NCI-H2081 treated with DMSO at 0.1 percent for 48 hours (cell line): ENCODE measurements around the gene GPR42.
"Not testable (repeated sequence)": the region's sequence is repeated elsewhere in the genome, so short reads cannot be mapped to it uniquely, and the experiment has no call there.

Source experiments
- DNase-seq: peaks from one replicate; lab custom pipeline; 2025; lab: John Stamatoyannopoulos, UW

GPR42 gene

GRCh38 chr19:35363711-35364425 lies 7.0 kb upstream of the GPR42 start:
- DNase-seq, result no peak

- DNase-seq, result no peak
Measured at GRCh38 chr19:35365303-35365702, 5.6 kb upstream of the GPR42 start.

GRCh38 chr19:35368378-35368777 lies 2.5 kb upstream of the GPR42 start:
- no peak for DNase-seq

GRCh38 chr19:35369522-35369921 lies 1.3 kb upstream of the GPR42 start:
- DNase-seq, result no peak

GRCh38 chr19:35373492-35373891 lies 2.6 kb downstream of the GPR42 start:
- DNase-seq, result no peak

GRCh38 chr19:35374031-35374430 lies 3.2 kb downstream of the GPR42 start:
- not testable (repeated sequence) for DNase-seq

GRCh38 chr19:35375505-35376307 lies 4.8 kb downstream of the GPR42 start:
- no peak for DNase-seq

GRCh38 chr19:35377656-35378055 lies 6.8 kb downstream of the GPR42 start:
- no peak for DNase-seq

GRCh38 chr19:35378356-35378755 lies 7.5 kb downstream of the GPR42 start:
- no peak for DNase-seq

- not testable (repeated sequence) for DNase-seq
Measured at GRCh38 chr19:35379545-35379944, 8.7 kb downstream of the GPR42 start.

- DNase-seq, result no peak
Measured at GRCh38 chr19:35379992-35380391, 9.1 kb downstream of the GPR42 start.

GRCh38 chr19:35380450-35381124 lies 9.7 kb downstream of the GPR42 start:
- no peak for DNase-seq

GRCh38 chr19:35381318-35381717 lies 10.4 kb downstream of the GPR42 start:
- DNase-seq, result no peak

- no peak for DNase-seq
Measured at GRCh38 chr19:35381926-35382325, 11.1 kb downstream of the GPR42 start.

- no peak for DNase-seq
Measured at GRCh38 chr19:35383536-35383935, 12.7 kb downstream of the GPR42 start.

- no peak for DNase-seq
Measured at GRCh38 chr19:35388277-35389054, 17.6 kb downstream of the GPR42 start.

GRCh38 chr19:35389192-35389861 lies 18.5 kb downstream of the GPR42 start:
- no peak for DNase-seq

- DNase-seq, result no peak
Measured at GRCh38 chr19:35392742-35393715, 22.2 kb downstream of the GPR42 start.

GRCh38 chr19:35395382-35396199 lies 24.7 kb downstream of the GPR42 start:
- no peak for DNase-seq
